GM21390 (cell line): Measurements from ENCODE around the gene MOAP1.
A peak's percentile ranks its signal among the peaks of the same experiment; 100 is the strongest.
"Not testable (repeated sequence)": the region's sequence is repeated elsewhere in the genome, so short reads cannot be mapped to it uniquely, and the experiment has no call there.

Source experiments
- ATAC-seq: cut with Tn5 transposase; IDR thresholded peaks from one replicate; pipeline ENCODE4 v1.9.1; 2021; ENCODE audit not compliant: unreplicated experiment

Gene MOAP1

GRCh38 chr14:93186466-93186865, 1.8 kb upstream of the MOAP1 start:
- no peak for ATAC-seq

- peak; percentile 8 for ATAC-seq
These were observed 638 bp upstream of the MOAP1 start for GRCh38 chr14:93185349-93185720.

GRCh38 chr14:93183596-93184317, 940 bp downstream of the MOAP1 start:
- ATAC-seq: no peak

GRCh38 chr14:93175492-93175891, 9.2 kb downstream of the MOAP1 start:
- no peak for ATAC-seq

GRCh38 chr14:93174731-93175130, 10.0 kb downstream of the MOAP1 start:
- not testable (repeated sequence) for ATAC-seq

- ATAC-seq: no peak
These were observed 10.7 kb downstream of the MOAP1 start for GRCh38 chr14:93173943-93174395.

GRCh38 chr14:93171376-93171775, 13.3 kb downstream of the MOAP1 start:
- ATAC-seq: no peak

GRCh38 chr14:93170141-93170540, 14.6 kb downstream of the MOAP1 start:
- ATAC-seq: not testable (repeated sequence)

- not testable (repeated sequence) for ATAC-seq
These were observed 15.1 kb downstream of the MOAP1 start for GRCh38 chr14:93169619-93170018.

GRCh38 chr14:93168610-93169009, 16.1 kb downstream of the MOAP1 start:
- ATAC-seq: not testable (repeated sequence)

GRCh38 chr14:93165271-93166265, 19.1 kb downstream of the MOAP1 start:
- not testable (repeated sequence) for ATAC-seq

GRCh38 chr14:93163564-93163963, 21.1 kb downstream of the MOAP1 start:
- no peak for ATAC-seq

- ATAC-seq: no peak
These were observed 23.2 kb downstream of the MOAP1 start for GRCh38 chr14:93161411-93161940.

- ATAC-seq: no peak
These were observed 24.3 kb downstream of the MOAP1 start for GRCh38 chr14:93160353-93160801.

- ATAC-seq: not testable (repeated sequence)
These were observed 24.9 kb downstream of the MOAP1 start for GRCh38 chr14:93159625-93160352.

GRCh38 chr14:93158349-93158748, 26.3 kb downstream of the MOAP1 start:
- ATAC-seq: not testable (repeated sequence)

- no peak for ATAC-seq
These were observed 27.9 kb downstream of the MOAP1 start for GRCh38 chr14:93156693-93157369.

GRCh38 chr14:93155667-93156066, 29.0 kb downstream of the MOAP1 start:
- ATAC-seq: no peak

- no peak for ATAC-seq
These were observed 31.6 kb downstream of the MOAP1 start for GRCh38 chr14:93153121-93153520.
